Esophagus muscularis mucosa (tissue), 4 donors: ENCODE results near the gene ARSB. TPM values are rescaled to one million over a fixed set of nuclear protein-coding genes. Genes with fewer than 3 reads are reported as not detected.

Experiments
- DNase-seq: peaks from one replicate; pipeline ENCODE4 v3.0.0-alpha.2; 2017; ENCODE audit errors: extremely low spot score
- H3K27ac ChIP-seq, 4 donors: fragments of 200-600 bp; sonication (generic); replicated peaks in 1 of 4; 1 replicate in 3 of 4; 2 replicates in 1 of 4; pipeline ENCODE4 v1.5.1; 2016 to 2019; ENCODE audit warnings: mild to moderate bottlenecking in 1 of 4
- H3K27me3 ChIP-seq, 4 donors: fragments of 200-600 bp; sonication (generic); one replicate each; pipeline versions ENCODE4 v1.5.1 to v1.6.0; 2016 to 2019
- H3K36me3 ChIP-seq, 4 donors: fragments of 200-600 bp; sonication (generic); one replicate each; pipeline ENCODE4 v1.5.1; 2016 to 2019
- H3K4me1 ChIP-seq, 4 donors: fragments of 200-600 bp; sonication (generic); one replicate each; pipeline ENCODE4 v1.5.1; 2016 to 2019
- H3K4me3 ChIP-seq, 4 donors: fragments of 200-600 bp; sonication (generic); 1 replicate in 2 of 4; 2 replicates in 2 of 4; pipeline ENCODE4 v1.5.1; 2016 to 2019; ENCODE audit warnings: mild to moderate bottlenecking in 4 of 4, moderate library complexity in 1 of 4
- H3K9me3 ChIP-seq, 4 donors: fragments of 200-600 bp; sonication (generic); 1 replicate in 3 of 4; 2 replicates in 1 of 4; pipeline ENCODE4 v1.5.1; 2016 to 2019
- EP300 ChIP-seq: sonication (generic); formaldehyde crosslinking; IDR thresholded peaks from one replicate; pipeline ENCODE4 v1.6.1; 2017; ENCODE audit warnings: antibody characterized with exemption
- POLR2A ChIP-seq: fragments of 450-650 bp; IDR thresholded peaks from one replicate; pipeline ENCODE4 v1.6.1; 2017; ENCODE audit warnings: antibody characterized with exemption, moderate library complexity, mild to moderate bottlenecking, low read depth
- POLR2AphosphoS5 ChIP-seq, 2 donors: sonication (generic); formaldehyde crosslinking; IDR thresholded peaks; one replicate each; pipeline ENCODE4 v1.6.1; 2017; ENCODE audit warnings: antibody characterized with exemption in 2 of 2
- WGBS: methylation state at CpG from one replicate; pipeline ENCODE4 v1.1.5; 2018; 5-methylcytosine and 5-hydroxymethylcytosine counted together
- intact Hi-C: fragments of 100-400 bp; cut with DNase I; formaldehyde crosslinking; loops from one replicate; pipeline ENCODE4 v1.15.1; 2023
- total RNA-seq, 4 donors: library from RNA; depleted of rRNA; stranded (reverse); fragments of >200 nt; gene quantifications; one replicate each; pipeline versions ENCODE4 v1.1.0 to v1.2.1, GENCODE V29; 2016
- TF ChIP-seq, protein P1 (sequence below), 3 experiments: fragments of 200-600 bp in 2 of 3; fragments of 450-650 bp in 1 of 3; sonication (generic) in 2 of 3; IDR thresholded peaks; one replicate each; pipeline ENCODE4 v1.5.1; 2017 to 2019; ENCODE audit warnings: antibody characterized with exemption in 3 of 3, mild to moderate bottlenecking in 2 of 3, moderate library complexity in 1 of 3

ARSB gene
- total RNA-seq, 4 donors from 2014 or later = 58.0 to 103 (median 67.5) TPM

DNA sequence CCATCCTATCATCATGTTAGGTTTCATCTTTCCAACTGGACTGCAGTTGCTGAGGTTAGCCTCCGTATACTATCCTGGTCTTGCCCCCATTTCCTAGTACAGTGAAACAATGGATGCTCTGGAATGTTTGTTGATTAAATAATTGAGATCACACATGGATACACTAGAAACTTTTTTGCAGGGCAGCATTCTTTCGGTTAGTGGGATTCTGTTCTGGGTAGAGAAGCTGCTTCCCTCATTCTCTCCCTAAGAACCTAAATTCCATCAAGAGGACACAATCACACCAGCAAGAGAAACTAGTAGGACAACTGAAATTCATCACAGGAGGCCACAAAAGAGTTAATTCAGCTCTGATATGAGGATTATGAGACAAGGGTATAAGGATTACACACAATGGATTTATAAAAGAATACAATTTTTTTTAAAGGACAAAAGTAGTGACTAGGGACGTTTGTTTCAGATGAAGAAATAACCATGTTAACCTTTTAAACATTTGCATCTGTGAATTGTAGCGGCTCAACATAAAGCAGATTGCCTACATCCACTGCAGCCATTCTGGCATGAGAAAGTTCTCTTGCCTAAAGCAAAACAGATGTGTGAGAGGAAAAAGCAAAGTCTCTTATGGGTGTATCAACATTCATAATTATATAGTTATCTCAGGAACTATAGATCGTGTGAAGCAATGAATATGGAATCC, 173.8 kb downstream of the ARSB start:
- H3K27ac ChIP-seq = no peak overlapping the region
- 73% methylated on average over 5 of the region's 5 CpGs for WGBS
- intact Hi-C loops = no loop called here

DNA sequence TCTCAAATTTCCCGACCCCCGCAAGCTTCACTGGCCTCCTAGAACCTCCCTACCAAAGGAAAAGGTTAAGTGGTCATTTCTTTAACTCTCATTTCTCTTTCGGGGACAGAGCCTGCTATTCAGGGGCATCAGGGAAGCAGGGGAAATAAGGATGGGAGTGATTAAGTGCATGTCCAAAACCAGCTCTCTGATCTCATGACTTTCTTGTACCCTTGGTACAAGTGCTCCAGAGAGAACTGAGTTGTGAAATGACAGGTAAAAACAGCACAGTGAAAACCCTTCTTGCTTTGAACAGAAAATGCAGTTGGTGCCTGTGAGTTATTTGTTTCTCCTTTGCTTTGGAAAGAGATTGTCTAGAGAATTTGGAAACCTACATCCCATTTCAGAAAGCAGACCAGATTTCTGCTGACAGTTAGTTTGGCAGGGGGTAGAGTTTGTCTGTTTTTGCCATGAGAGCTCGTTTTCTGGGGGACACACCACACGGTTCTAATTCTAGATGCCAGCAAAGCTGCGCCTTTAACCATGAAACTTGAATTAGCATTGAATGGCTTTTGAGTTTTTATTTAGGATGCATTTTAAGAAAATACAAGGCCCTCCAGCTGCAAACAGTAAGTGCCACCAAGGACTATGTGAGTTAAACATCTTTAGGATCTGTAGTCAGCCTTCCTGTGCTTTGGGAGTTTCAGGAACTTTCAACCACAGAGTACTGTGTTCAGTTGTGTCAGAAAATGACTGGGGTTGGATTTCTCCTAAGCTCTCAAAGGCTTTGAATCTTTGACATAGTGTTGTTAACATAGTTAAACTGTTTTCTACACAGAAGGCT, 174.8 kb downstream of the ARSB start:
- Histone ChIP-seq H3K9me3 (no peaks in the 10 kb centered on the region), H3K27me3 (no peaks in the 10 kb centered on the region), H3K27ac (no peak overlapping the region), H3K4me3 (no peak overlapping the region), H3K36me3 (no peaks in the 10 kb centered on the region), H3K4me1 (peaks cover 0 to 12% (median 2%) of the 10 kb centered on the region in 4 donors)
- no peak for TF ChIP-seq EP300
- TF ChIP-seq, protein P1, sequence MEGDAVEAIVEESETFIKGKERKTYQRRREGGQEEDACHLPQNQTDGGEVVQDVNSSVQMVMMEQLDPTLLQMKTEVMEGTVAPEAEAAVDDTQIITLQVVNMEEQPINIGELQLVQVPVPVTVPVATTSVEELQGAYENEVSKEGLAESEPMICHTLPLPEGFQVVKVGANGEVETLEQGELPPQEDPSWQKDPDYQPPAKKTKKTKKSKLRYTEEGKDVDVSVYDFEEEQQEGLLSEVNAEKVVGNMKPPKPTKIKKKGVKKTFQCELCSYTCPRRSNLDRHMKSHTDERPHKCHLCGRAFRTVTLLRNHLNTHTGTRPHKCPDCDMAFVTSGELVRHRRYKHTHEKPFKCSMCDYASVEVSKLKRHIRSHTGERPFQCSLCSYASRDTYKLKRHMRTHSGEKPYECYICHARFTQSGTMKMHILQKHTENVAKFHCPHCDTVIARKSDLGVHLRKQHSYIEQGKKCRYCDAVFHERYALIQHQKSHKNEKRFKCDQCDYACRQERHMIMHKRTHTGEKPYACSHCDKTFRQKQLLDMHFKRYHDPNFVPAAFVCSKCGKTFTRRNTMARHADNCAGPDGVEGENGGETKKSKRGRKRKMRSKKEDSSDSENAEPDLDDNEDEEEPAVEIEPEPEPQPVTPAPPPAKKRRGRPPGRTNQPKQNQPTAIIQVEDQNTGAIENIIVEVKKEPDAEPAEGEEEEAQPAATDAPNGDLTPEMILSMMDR (IDR thresholded peaks at IDR 0.05) = no peak
- TF ChIP-seq POLR2AphosphoS5 (IDR thresholded peaks at IDR 0.05) = no peak
- TF ChIP-seq POLR2A = no peak
- 81% methylated on average over 6 of the region's 6 CpGs for WGBS
- no peak for DNase-seq
- intact Hi-C loops = no loop called here

More for the DNA sequence above, 173.8 kb downstream of the ARSB start:
- no peak for DNase-seq
- TF ChIP-seq POLR2A = no peak
- TF ChIP-seq POLR2AphosphoS5 (IDR thresholded peaks at IDR 0.05) = no peak
- TF ChIP-seq, protein P1 (IDR thresholded peaks at IDR 0.05) = no peak
- no peak for TF ChIP-seq EP300
- H3K27me3 ChIP-seq = no peaks in the 10 kb centered on the region
- H3K9me3 ChIP-seq = no peaks in the 10 kb centered on the region
- H3K4me3 ChIP-seq = no peak overlapping the region
- no peaks in the 10 kb centered on the region for H3K36me3 ChIP-seq
- peaks cover 0 to 12% (median 2%) of the 10 kb centered on the region in 4 donors for H3K4me1 ChIP-seq

DNA sequence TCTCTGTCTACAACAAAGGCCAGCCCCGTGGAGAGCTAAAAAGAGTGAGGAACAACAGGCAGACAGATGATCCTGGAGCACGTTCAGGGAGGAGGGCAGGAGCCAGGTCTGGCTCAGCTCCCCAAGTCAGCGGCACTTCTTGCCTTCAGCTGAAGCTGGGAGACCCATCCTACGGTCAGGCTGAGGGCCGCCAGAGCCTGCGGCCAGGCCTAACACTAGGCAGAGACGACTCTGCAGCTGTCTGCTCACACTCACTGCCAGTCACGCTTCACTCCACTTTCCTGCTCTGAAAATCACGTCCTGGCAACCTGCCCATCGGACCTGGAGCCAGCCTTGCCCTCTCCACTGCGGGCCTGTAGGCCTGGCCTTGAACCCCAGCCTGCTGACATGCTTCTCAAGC, 175.7 kb downstream of the ARSB start:
- no peaks in the 10 kb centered on the region for H3K9me3 ChIP-seq
- TF ChIP-seq EP300 = no peak
- TF ChIP-seq, protein P1 (IDR thresholded peaks at IDR 0.05) = no peak
- no peak for TF ChIP-seq POLR2A
- TF ChIP-seq POLR2AphosphoS5 (IDR thresholded peaks at IDR 0.05) = no peak
- no peaks in the 10 kb centered on the region for H3K36me3 ChIP-seq
- H3K4me3 ChIP-seq = no peak overlapping the region
- intact Hi-C loops = no loop called here
- no peak overlapping the region for H3K27ac ChIP-seq
- no peaks in the 10 kb centered on the region for H3K27me3 ChIP-seq
- H3K4me1 ChIP-seq = peaks cover 0 to 16% (median 2%) of the 10 kb centered on the region in 4 donors
- 80% methylated on average over 10 of the region's 11 CpGs for WGBS
- no peak for DNase-seq

DNA sequence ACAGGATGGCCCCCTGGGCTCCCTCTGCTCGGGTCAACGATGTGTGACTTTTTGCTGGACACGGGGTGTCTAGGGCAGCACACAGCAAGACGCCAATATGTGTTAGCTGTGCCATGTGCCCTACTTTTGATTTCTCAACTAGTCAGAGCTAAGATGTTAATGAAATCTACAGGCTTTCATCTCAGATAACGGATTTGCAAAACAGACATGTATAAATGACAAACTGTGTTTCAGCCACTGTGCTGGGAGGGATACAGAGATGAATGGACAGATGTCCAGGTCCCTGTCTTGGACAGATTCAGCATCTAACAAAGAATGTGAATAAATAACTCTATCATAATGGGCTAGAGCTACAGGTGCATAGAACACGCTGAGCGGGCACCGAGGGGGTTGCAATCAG, 176.3 kb downstream of the ARSB start:
- H3K27me3 ChIP-seq = no peaks in the 10 kb centered on the region
- H3K4me3 ChIP-seq = no peak overlapping the region
- TF ChIP-seq EP300 (no peak), POLR2A (no peak), POLR2AphosphoS5 (IDR thresholded peaks at IDR 0.05) (no peak)
- TF ChIP-seq, protein P1 (IDR thresholded peaks at IDR 0.05) = no peak
- peaks cover 0 to 18% (median 3%) of the 10 kb centered on the region in 4 donors for H3K4me1 ChIP-seq
- no peak overlapping the region for H3K27ac ChIP-seq
- no peaks in the 10 kb centered on the region for H3K9me3 ChIP-seq
- H3K36me3 ChIP-seq = no peaks in the 10 kb centered on the region
- intact Hi-C loops = no loop called here
- DNase-seq = no peak
- 93% methylated on average over 8 of the region's 8 CpGs for WGBS
